ENCODE measurements around the gene SRBD1. TPM values are rescaled to one million over a fixed set of nuclear protein-coding genes. Genes with fewer than 3 reads are reported as not detected.

SRBD1 gene
- total RNA-seq, 1 experiment from 2014 or later, result 20.6 TPM

- intact Hi-C loops (cut with micrococcal nuclease), result no loop called here
- TF ChIP-seq CEBPB (IDR thresholded peaks at IDR 0.05; ENCODE audit: low read depth) (no peak), FOSL1 (IDR thresholded peaks at IDR 0.05; ENCODE audit: low read depth) (no peak), SIN3A (IDR thresholded peaks at IDR 0.05; ENCODE audit: low read depth) (no peak), ZFX (IDR thresholded peaks at IDR 0.05) (no peak), POLR2AphosphoS5 (IDR thresholded peaks at IDR 0.05; ENCODE audit: low read depth, low read length) (no peak), EGR1 (IDR thresholded peaks at IDR 0.05; ENCODE audit: low read depth) (no peak), ELF1 (IDR thresholded peaks at IDR 0.05; ENCODE audit: borderline replicate concordance, low read depth) (no peak), ZNF274 (IDR thresholded peaks at IDR 0.05; ENCODE audit: low read depth, low read length) (no peak), POLR2A (IDR thresholded peaks at IDR 0.05; ENCODE audit: borderline replicate concordance, extremely low read depth, insufficient read depth, insufficient read length) (no peak), EZH2 (IDR thresholded peaks at IDR 0.05) (no peak), RAD21 (IDR thresholded peaks at IDR 0.05; ENCODE audit: low read depth) (no peak), TCF7L2 (IDR thresholded peaks at IDR 0.05; ENCODE audit: borderline replicate concordance, extremely low read depth, insufficient read depth, insufficient read length) (no peak), SP1 (IDR thresholded peaks at IDR 0.05; ENCODE audit: low read depth) (no peak), REST (IDR thresholded peaks at IDR 0.05; ENCODE audit: low read depth) (no peak), YY1 (IDR thresholded peaks at IDR 0.05; ENCODE audit: extremely low read depth, insufficient replicate concordance, low read depth, low read length) (no peak), SRF (IDR thresholded peaks at IDR 0.05; ENCODE audit: low read depth) (no peak), EZH2phosphoT487 (IDR thresholded peaks at IDR 0.05; ENCODE audit: borderline replicate concordance) (no peak), CBX3 (IDR thresholded peaks at IDR 0.05; ENCODE audit: low read depth) (no peak)
- TF ChIP-seq, protein P1, sequence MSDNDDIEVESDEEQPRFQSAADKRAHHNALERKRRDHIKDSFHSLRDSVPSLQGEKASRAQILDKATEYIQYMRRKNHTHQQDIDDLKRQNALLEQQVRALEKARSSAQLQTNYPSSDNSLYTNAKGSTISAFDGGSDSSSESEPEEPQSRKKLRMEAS (IDR thresholded peaks at IDR 0.05), result no peak
- TF ChIP-seq, protein P2, sequence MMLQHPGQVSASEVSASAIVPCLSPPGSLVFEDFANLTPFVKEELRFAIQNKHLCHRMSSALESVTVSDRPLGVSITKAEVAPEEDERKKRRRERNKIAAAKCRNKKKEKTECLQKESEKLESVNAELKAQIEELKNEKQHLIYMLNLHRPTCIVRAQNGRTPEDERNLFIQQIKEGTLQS (IDR thresholded peaks at IDR 0.05), result no peak
- ATAC-seq, result no peak
- ChIA-PET RAD21 (ENCODE audit: low non-redundant PET in 1 of 2, low total read pairs in 2 of 2, uncharacterized antibody in 2 of 2, unreplicated experiment in 2 of 2) (no interaction called here), CTCF (no interaction called here), POLR2A (no interaction called here)
- Histone ChIP-seq H3K9ac (ENCODE audit: low read length) (no peak overlapping the region), H3K27ac (ENCODE audit: low read depth, low read length) (no peak overlapping the region), H3K4me2 (ENCODE audit: low read length) (no peak overlapping the region), H3K4me1 (ENCODE audit: control insufficient read depth in 1 of 2, insufficient read depth in 2 of 2, low read length in 2 of 2) (no peaks in the 10 kb centered on the region), H4K20me1 (ENCODE audit: insufficient read depth) (no peaks in the 10 kb centered on the region), H3K27me3 (ENCODE audit: insufficient read depth, low read length) (no peaks in the 10 kb centered on the region), H2AFZ (ENCODE audit: low read depth, low read length, poor library complexity, severe bottlenecking) (no peak overlapping the region), H3K9me3 (ENCODE audit: control insufficient read depth in 1 of 2, insufficient read depth in 1 of 2, low read depth in 1 of 2, low read length in 2 of 2) (no peaks in the 10 kb centered on the region), H3K36me3 (ENCODE audit: control insufficient read depth in 1 of 2, insufficient read depth in 2 of 2, low read length in 2 of 2) (no peaks in the 10 kb centered on the region), H3K4me3 (replicated peaks in 1 of 2; ENCODE audit: low read depth in 1 of 2, low read length in 2 of 2) (no peak overlapping the region), H3K79me2 (ENCODE audit: insufficient read depth, low read length) (no peaks in the 10 kb centered on the region), H3K9me2 (ENCODE audit: insufficient read depth) (no peaks in the 10 kb centered on the region)
- BruUV-seq (replicated peaks), result no TSS peak
- DNase-seq (ENCODE audit: low read depth, low spot score), result no peak
Measured at GRCh38 chr2:45396671-45397070, 214.4 kb downstream of the SRBD1 start.

Data from HCT116 (cell line).